GM21576 (cell line): ENCODE measurements around the gene DDX21.
"Not testable (repeated sequence)": the region's sequence is repeated elsewhere in the genome, so short reads cannot be mapped to it uniquely, and the experiment has no call there.

Experiments
- ATAC-seq: cut with Tn5 transposase; IDR thresholded peaks from one replicate; pipeline ENCODE4 v1.9.1; 2021; ENCODE audit warnings: mild to moderate bottlenecking, moderate library complexity; ENCODE audit not compliant: unreplicated experiment

The DDX21 gene

GRCh38 chr10:68987611-68988010 is 31.6 kb downstream of the DDX21 start:
- no peak for ATAC-seq

GRCh38 chr10:68988530-68989316 is 32.8 kb downstream of the DDX21 start, which contains the start of gene KIFBP:
Gene KIFBP, plus strand, starts transcription at chr10:68988803. Its CDS starts 30 bp downstream, at chr10:68988833.
- peak; percentile 68 for ATAC-seq

- no peak for ATAC-seq
These were observed 33.5 kb downstream of the DDX21 start for GRCh38 chr10:68989317-68989990.

- ATAC-seq = no peak
These were observed 36.9 kb downstream of the DDX21 start for GRCh38 chr10:68992636-68993440.

GRCh38 chr10:68997211-68997610 is 41.2 kb downstream of the DDX21 start:
- ATAC-seq = peak; percentile 26

GRCh38 chr10:69004821-69005220 is 48.9 kb downstream of the DDX21 start:
- ATAC-seq = no peak

GRCh38 chr10:69005704-69006485 is 49.9 kb downstream of the DDX21 start:
- ATAC-seq = no peak

GRCh38 chr10:69007260-69007659 is 51.3 kb downstream of the DDX21 start:
- no peak for ATAC-seq

- ATAC-seq = no peak
These were observed 53.4 kb downstream of the DDX21 start for GRCh38 chr10:69009360-69009759.

- no peak for ATAC-seq
These were observed 54.2 kb downstream of the DDX21 start for GRCh38 chr10:69010151-69010640.

- ATAC-seq = not testable (repeated sequence)
These were observed 56.8 kb downstream of the DDX21 start for GRCh38 chr10:69012778-69013177.

- no peak for ATAC-seq
These were observed 58.2 kb downstream of the DDX21 start for GRCh38 chr10:69014171-69014570.

- no peak for ATAC-seq
These were observed 62.6 kb downstream of the DDX21 start for GRCh38 chr10:69018613-69019012.

GRCh38 chr10:69022611-69023010 is 66.6 kb downstream of the DDX21 start:
- ATAC-seq = no peak

- ATAC-seq = no peak
These were observed 69.5 kb downstream of the DDX21 start for GRCh38 chr10:69025370-69025896.

- no peak for ATAC-seq
These were observed 77.3 kb downstream of the DDX21 start for GRCh38 chr10:69033256-69033655.
